Measurements from ENCODE around the gene DNAJC3. TPM values are rescaled to one million over a fixed set of nuclear protein-coding genes. Genes with fewer than 3 reads are reported as not detected.

DNAJC3 gene
- total and polyA plus RNA-seq, 9 of the 15 experiments (the other 6 are each of a cell fraction or from before 2014, with no cell fraction given), result 7.8 to 21.8 (median 10.4) TPM

DNA sequence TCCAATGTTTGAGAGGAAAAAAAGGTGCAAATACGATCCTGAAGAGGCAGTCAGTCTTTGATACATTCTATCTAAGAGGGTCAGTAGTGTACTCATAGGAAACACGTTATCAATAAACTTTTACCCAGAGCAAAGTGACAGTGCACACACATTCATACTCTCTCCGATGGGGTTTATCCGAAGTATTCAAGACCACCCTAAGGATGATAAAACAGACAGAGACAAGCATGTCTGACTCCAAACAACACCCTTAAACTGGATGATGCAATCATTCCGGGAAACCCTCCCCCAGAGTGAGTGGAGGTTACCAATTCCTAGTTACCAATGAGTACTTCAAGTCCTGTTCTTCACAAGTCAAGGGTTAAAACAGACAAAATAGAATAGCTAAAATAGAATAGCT, 79.1 kb downstream of the DNAJC3 start (continued):
- TF ChIP-seq HMBOX1 (IDR thresholded peaks at IDR 0.05) (peak; percentile 96), ZNF408 (CRISPR knock-in tag; IDR thresholded peaks at IDR 0.05; ENCODE audit: low read depth) (no peak), ZFPM2 (CRISPR knock-in tag; IDR thresholded peaks at IDR 0.05) (no peak), SRSF9 (IDR thresholded peaks at IDR 0.05; ENCODE audit: borderline replicate concordance, low read depth, low read length) (no peak), CEBPB (tag; IDR thresholded peaks at IDR 0.05) (peak; percentile 97), MYC (IDR thresholded peaks at IDR 0.05; ENCODE audit: low read depth, low read length) (peak; percentile 34; the same call in 1 of the 2 replicates), MYC (CRISPR knock-in tag; IDR thresholded peaks at IDR 0.05; ENCODE audit: borderline replicate concordance, low read depth) (no peak), MAZ (CRISPR knock-in tag; conservative IDR thresholded peaks at IDR 0.05 in 1 of 2, IDR thresholded peaks at IDR 0.05 in 1 of 2) (no peak), ZNF3 (CRISPR knock-in tag; IDR thresholded peaks at IDR 0.05) (no peak), MITF (IDR thresholded peaks at IDR 0.05) (no peak), MEIS2 (IDR thresholded peaks at IDR 0.05; ENCODE audit: partially characterized antibody) (no peak), ZNF143 (CRISPR knock-in tag; IDR thresholded peaks at IDR 0.05) (no peak), RAD51 (IDR thresholded peaks at IDR 0.05; ENCODE audit: borderline replicate concordance, low read depth) (no peak), ZFP30 (CRISPR knock-in tag; IDR thresholded peaks at IDR 0.05; ENCODE audit: borderline replicate concordance) (no peak), SREBF2 (CRISPR knock-in tag; IDR thresholded peaks at IDR 0.05) (no peak)
- TF ChIP-seq, protein P1, sequence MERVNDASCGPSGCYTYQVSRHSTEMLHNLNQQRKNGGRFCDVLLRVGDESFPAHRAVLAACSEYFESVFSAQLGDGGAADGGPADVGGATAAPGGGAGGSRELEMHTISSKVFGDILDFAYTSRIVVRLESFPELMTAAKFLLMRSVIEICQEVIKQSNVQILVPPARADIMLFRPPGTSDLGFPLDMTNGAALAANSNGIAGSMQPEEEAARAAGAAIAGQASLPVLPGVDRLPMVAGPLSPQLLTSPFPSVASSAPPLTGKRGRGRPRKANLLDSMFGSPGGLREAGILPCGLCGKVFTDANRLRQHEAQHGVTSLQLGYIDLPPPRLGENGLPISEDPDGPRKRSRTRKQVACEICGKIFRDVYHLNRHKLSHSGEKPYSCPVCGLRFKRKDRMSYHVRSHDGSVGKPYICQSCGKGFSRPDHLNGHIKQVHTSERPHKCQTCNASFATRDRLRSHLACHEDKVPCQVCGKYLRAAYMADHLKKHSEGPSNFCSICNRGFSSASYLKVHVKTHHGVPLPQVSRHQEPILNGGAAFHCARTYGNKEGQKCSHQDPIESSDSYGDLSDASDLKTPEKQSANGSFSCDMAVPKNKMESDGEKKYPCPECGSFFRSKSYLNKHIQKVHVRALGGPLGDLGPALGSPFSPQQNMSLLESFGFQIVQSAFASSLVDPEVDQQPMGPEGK (CRISPR knock-in tag; IDR thresholded peaks at IDR 0.05; ENCODE audit: borderline replicate concordance), result no peak

Data from K562 (cell line).